ENCODE data around the gene KRTAP12-2.
"Not testable (repeated sequence)": the region's sequence is repeated elsewhere in the genome, so short reads cannot be mapped to it uniquely, and the experiment has no call there.

The KRTAP12-2 gene

DNA sequence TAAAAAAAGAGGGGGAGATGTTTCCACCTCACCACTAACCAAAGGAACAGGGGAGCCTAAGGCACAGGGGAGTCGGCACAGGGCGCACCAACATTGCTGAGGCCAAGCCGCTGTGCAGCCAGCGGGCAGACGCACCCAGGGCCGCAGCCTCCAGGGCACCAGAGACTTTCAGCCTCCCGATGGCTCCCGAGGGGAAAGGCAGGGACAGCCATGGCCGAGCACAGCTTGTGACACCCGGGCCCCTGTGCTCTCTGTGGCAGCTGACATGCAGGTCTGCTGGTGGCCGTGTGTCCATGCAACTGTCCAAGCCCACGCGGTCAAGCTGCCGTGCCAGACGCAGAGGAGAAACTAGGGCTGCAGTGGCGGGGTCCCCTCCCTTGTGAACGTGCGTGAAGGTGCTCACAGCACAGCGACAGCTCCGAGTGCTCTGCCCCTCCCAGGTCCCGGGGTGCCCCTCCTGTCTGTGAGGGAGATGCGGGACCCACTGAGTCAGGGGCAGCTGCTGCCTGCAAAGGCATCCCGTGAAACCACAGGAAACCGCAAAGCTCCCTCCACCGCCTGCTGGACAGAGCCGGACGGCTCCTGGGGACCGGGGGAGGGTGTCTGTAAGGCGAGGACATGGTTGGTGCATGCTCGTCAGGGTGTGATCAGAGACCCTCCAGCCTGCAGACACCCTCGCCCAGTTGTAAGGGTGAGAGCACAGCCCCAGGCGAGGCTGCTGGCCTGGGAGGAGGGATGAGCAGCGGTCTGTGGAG, 18.0 kb downstream of the KRTAP12-2 start:
- DNase-seq, result no peak

DNA sequence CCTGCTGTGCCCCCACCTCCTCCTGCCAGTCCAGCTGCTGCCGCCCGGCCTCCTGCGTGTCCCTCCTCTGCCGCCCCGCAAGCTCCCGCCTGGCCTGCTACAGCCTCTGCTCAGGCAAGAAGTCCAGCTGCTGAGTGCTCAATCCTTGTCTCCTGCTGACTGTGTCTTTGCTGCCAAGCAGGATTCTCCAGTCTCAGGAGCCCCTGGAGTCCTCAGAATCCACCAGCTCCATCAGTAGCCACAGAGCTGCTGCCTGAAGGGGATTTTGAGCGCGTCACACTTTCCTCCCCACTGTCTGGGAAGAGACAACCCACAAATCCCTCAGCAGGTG, 19.5 kb downstream of the KRTAP12-2 start:
- DNase-seq, result no peak

DNA sequence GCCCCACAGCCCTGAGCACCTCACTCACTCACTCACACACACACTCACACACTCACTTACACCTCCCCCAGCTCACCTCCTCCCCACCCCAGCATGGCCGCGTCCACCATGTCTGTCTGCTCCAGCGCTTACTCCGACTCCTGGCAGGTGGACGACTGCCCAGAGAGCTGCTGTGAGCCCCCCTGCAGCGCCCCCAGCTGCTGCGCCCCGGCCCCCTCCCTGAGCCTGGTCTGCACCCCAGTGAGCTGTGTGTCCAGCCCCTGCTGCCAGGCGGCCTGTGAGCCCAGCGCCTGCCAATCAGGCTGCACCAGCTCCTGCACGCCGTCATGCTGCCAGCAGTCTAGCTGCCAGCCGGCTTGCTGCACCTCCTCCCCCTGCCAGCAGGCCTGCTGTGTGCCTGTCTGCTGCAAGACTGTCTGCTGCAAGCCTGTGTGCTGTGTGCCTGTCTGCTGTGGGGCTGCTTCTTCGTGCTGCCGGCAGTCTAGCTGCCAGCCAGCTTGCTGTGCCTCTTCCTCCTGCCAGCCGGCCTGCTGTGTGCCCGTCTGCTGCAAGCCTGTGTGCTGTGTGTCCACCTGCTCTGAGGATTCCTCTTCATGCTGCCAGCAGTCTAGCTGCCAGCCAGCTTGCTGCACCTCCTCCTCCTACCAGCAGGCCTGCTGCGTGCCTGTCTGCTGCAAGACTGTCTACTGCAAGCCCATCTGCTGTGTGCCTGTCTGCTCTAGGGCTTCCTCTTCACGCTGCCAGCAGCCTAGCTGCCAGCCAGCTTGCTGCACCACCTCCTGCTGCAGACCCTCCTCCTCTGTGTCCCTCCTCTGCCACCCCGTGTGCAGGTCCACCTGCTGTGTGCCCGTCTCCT, 20.1 kb downstream of the KRTAP12-2 start, which contains the start of gene KRTAP10-11:
TSS of gene KRTAP10-11 (plus strand) at position 49 of the 856 bp plus-strand sequence. CDS start at position 94, 45 bp downstream.
- not testable (repeated sequence) for DNase-seq

DNA sequence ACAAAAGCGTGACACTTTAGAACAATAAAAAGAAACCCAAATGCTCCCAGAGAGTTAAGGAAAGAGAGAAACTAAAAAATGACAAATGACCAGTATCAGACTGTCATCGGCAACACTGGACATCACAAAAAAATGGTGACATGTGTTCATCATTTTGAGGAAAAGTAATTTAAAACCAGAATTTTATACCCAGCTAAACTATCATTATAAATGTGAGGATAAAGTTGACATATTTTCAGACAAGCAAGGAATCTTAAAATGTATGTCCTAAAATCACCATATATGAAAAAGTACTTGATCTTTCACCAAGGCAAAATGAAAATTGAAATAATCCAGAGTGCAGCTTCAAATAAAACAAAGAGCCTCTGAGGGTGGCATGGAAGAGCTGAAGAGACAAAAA, 21.8 kb downstream of the KRTAP12-2 start:
- no peak for DNase-seq

DNA sequence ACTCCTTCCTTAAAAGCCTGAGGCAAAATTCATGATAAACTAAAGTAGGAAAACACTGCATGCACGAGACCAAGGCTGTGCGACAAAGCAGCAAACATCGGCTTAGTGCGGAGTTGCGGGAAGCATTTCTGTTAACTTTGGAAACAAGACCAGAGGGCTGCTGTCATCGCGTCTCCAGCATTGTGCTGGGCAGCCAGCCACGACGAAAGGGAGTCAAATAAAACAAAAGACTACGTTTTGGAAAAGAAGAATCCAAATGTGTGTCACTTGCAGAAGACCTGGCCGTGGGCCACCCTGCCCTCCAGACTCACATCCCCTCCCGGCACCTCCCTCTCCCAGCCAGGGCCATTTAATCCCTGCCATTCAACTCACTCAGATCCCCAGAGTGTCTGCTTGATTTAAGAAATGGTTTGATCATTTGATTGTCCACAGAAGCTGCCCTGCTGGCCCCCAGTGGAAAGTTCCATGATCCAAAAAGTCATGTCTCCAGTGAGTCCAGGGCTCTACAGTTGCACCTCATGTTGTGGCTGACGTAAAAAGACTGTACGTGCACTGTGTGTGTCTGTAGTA, 22.9 kb downstream of the KRTAP12-2 start:
- no peak for DNase-seq

DNA sequence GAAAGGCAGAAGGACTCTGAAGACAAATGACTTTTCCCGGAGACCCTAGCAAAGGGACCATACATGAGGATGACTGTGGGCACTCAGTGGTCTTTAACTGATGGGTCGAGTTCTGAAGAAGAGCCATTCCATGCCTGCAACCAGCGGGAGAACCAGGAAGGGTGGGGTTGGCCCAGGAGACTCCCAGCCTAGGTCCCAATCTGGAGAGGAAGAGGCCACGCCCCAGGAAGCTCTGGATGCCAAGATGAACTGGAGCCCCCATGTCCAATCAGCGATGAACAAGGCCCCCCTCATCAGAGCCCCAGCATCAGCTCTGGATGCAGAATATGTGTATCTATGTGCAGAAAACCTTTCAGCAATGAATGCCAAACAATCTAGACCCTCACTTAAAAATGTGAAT, 26.0 kb downstream of the KRTAP12-2 start:
- no peak for DNase-seq

DNA sequence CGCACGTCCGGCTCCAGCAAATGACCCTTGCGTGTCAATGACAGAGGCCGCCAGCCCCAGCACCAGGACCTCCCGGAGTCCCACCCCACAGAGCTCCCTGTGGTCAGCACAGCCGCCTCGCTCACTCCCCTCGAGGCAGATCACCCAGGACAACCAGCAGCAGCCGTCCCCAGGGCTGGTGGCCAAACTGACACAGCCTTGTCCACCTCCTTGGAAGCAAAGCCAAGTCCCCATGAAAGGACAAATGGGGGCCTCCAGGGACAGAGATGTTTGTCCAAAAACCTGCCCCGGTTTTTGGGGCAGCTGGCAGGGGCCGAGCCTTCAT, 27.4 kb downstream of the KRTAP12-2 start:
- no peak for DNase-seq

DNA sequence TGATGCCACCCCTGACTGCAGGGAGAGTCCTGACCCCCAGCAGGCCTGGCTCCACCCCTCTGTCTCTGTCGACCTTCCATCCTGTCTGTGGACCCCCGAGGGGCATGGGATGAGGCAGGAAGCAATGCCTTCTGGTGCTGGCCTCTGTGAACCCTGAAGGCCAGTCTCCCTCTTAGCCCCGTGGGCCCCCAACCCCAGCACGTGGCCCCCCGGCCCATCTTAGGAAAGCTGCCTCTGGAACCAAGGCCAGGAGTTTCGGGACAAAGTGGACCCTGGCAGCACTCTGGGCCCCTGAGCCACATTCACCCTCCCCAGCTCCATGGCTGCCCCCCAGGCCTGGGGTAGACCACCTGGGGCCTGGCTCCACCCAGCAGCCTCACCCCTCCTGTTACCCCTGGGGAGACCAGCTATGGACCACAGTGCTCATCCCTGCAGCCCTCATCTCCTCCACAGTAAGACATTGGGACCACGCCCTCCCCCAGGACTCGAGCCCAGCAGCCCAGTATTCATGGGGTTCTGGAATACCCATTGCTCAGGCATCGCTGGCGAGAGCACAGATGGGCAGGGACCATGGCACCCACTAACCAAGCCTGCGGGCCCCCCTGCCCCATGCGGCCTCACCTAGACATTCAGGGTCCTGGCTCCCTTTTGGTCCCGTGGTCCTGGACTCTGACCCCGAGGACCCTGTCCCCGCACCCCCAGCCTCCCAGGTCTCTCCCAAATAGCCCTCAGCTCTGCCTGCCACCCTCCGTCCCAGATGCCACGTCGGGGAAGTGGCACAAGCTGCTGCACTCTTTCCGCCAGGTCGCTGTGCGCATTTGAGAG, 28.0 kb downstream of the KRTAP12-2 start:
- DNase-seq, result not testable (repeated sequence)

DNA sequence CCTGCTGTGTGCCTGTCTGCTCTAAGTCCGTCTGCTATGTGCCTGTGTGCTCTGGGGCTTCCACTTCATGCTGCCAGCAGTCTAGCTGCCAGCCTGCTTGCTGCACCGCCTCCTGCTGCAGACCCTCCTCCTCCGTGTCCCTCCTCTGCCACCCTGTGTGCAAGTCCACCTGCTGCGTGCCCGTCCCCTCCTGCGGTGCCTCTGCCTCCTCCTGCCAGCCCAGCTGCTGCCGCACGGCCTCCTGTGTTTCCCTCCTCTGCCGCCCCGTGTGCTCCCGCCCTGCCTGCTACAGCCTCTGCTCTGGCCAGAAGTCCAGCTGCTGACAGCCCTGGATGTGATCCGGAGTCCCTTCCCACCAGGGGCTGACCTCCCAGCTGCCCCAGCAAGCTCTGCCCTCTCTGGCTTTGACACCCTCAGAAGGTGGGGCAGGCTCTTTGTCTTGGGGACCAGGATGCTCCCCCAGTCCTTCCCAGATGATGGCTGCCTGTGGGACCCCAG, 28.8 kb downstream of the KRTAP12-2 start:
- DNase-seq, result not testable (repeated sequence)

DNA sequence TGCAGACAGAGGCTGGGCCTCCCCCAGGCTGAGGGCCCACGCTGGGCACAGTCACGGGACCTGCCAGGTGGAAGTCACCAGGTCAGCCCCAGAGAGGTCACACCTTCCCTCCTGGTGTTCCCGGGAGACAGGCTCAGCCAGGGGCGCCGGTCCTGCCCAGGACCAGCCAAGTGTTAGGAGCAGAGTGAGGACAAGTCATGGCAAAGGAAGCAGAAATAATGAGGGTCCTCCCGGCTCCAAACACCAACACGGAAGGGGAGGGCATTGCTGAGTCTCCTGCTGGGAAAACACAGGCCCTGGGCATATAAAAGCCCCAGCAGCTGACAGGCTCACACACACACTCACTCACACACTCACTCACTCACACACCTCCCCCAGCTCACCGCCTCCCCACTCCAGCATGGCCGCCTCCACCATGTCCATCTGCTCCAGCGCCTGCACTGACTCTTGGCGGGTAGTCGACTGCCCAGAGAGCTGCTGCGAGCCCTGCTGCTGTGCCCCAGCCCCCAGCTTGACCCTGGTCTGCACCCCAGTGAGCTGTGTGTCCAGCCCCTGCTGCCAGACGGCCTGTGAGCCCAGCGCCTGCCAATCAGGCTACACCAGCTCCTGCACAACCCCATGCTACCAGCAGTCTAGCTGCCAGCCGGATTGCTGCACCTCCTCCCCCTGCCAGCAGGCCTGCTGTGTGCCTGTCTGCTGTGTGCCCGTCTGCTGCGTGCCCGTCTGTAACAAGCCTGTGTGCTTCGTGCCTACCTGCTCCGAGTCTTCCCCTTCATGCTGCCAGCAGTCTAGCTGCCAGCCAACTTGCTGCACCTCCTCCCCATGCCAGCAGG, 29.5 kb downstream of the KRTAP12-2 start, which contains the start of gene KRTAP10-10:
TSS of gene KRTAP10-10 (plus strand) at position 339 of the 833 bp plus-strand sequence. CDS start at position 401, 62 bp downstream.
- no peak for DNase-seq

DNA sequence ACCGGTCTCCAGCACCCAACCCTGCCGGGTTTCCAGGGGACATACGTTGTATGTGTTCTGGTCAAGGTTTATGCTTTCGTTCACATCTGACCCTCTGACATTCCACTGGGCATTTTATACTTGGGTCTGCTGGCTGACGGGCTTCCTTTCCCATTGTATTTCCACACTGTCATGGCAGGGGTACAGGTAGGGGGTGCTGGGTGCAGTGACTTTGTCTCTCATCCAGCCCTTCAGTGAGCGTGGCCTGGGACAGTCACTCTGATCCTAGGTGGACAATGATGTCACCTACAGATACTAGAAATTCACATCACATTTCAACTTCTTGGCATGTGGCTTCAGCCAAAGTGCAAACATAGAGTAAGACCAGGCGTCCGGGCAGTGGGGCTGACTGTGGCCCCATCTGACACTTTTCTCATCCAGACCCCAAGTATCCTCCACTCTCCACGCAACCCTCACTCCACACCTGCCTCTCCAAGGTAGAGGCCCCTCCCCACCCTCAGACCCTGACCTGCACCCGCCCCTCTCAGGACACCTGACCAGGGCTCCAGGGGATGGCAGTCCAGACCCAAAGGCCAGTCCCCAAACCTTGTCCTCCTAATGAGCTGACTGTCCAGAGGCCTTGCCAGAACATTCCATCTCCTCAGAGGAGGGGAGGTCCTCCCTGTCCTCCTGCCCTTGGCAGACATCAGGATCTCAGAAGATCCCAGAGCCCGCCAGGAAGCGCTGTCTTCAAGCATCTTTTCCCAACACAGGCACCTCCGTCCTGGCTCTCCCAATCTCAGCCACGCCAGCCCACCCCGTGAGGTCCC, 30.3 kb downstream of the KRTAP12-2 start:
- DNase-seq, result no peak

DNA sequence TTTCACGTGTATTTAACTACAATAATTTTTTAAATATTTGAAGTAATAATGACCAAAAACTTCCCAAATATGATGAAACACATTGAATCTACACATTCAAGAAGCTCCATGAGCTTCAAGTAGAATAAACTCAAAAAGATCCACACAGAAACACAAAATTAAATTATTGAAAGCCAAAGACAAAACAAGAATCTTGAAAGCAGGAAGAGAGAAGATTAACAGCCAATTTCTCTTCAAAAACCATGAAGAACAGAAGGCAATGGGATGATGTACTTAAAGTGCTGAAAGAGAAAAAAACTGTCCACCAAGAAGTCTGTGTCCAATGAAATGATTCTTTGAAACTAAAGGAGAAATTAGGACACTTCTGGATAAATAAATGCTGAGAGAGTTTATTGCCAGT, 34.7 kb downstream of the KRTAP12-2 start:
- no peak for DNase-seq

DNA sequence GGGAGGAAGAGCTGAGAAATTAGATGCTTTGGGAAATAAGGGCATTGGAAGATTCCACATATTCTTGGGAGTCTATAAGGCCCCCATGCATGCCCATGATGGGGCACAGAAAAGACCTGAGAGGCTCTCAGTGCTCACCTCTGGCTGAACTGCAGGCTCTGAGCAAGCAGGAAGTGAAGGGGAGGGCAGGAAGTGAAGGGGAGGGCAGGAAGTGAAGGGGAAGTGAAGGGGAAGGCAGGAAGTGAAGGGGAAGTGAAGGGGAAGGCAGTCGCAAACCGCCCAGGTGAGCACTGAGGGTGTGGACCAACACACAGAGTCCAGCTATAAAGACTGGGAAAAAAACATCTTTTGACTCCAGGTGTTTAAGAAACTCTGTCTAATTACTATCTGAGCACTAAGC, 36.3 kb downstream of the KRTAP12-2 start:
- no peak for DNase-seq

DNA sequence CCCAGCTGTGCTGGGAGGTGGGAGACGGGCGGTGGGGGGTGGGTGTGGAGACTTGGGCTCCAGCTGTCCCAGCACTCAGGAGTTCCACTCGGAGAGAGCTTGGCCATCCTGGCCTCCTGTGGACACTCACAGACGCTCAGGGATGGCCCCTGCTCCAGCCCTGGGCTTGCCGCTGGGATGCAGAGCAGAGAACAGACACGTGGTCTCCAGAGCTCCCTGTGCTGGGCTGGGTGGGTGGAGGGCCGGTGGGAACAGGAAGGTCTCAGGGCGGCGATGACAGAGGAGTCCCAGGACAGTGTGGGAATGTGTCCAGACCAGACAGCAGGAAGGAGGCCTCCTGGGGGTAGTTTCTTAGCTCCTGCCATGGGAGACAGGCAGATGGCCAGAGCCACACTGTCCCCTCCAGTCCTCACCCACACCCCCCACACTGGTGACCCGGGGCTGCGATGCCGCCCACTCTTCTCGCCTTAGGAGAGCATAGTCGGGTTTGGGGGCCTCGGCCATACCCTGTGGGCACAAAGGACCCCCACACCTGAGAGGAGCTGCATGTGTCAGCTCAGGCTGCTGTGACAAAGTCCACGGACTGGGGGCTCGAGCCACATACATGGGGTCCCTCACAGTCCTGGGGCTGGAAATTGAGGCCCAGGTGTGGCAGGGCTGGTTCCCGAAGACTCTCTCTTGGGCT, 37.9 kb downstream of the KRTAP12-2 start:
- no peak for DNase-seq

DNA sequence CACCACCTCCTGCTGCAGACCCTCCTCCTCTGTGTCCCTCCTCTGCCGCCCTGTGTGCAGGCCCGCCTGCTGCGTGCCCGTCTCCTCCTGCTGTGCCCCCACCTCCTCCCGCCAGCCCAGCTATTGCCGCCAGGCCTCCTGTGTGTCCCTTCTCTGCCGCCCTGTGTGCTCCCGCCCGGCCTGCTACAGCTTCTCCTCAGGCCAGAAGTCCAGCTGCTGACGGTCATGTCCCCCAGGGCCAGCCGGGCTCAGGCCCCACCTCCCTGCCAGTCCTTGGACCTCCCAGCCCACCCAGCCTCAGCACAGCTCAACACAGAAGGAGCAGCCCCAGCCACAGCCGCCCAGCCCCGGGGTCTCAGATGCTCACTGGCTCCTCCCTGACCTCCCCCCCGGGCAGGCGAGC, 38.9 kb downstream of the KRTAP12-2 start:
- not testable (repeated sequence) for DNase-seq

DNA sequence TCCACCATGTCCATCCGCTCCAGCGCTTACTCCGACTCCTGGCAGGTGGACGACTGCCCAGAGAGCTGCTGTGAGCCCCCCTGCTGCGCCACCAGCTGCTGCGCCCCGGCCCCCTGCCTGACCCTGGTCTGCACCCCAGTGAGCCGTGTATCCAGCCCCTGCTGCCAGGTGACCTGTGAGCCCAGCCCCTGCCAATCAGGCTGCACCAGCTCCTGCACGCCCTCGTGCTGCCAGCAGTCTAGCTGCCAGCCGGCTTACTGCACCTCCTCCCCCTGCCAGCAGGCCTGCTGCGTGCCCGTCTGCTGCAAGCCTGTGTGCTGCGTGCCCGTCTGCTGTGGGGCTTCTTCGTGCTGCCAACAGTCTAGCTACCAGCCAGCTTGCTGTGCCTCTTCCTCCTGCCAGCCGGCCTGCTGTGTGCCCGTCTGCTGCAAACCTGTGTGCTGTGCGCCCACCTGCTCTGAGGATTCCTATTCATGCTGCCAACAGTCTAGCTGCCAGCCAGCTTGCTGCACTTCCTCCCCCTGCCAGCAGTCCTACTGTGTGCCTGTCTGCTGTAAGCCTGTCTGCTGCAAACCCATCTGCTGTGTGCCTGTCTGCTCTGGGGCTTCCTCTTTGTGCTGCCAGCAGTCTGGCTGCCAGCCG, 39.4 kb downstream of the KRTAP12-2 start:
- not testable (repeated sequence) for DNase-seq

DNA sequence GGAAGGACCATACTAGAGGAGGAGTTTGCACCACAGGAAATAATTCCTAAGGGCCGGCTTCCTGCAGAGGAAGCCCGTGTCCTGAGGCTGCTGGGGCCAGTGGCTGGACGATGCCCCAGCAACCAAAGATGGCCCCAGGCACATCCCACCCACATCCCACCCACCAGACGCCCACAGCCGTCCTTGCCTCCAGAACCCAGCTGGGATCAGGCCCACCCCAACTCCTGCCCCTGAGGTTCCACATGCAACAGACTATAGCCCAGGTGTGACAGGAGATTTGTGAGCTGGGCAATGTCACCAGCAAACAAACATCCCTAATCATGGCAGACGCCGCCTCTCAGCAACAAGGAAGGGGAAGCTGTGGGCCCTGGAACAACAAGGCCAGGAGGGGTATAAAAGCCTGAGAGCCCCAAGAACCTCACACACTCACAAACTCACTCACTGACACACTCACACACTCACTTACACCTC, 40.0 kb downstream of the KRTAP12-2 start, which contains the start of gene KRTAP10-9:
TSS of gene KRTAP10-9 (plus strand) at position 421 of the 471 bp plus-strand sequence. CDS start 79 bp downstream, outside the sequence.
- no peak for DNase-seq

DNA sequence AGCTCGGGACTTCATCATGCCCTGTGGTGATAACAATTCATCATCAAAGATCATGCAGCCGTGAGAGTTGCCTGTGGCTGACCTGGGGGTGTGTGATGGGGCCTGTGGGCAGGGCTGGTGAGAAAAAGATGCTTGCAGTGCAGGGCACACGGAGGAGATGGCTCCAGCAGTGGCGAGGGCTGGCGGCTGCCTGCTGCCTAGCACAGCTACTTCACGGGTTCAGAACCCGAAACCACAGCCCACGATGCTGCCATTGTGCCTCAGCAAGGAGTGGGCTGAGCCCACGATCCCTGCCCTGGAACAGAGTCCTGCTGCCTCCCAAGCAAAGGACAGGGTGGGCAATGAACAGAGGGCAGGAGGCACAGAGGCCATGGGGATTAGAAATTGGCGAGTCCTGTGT, 40.5 kb downstream of the KRTAP12-2 start:
- DNase-seq, result no peak

DNA sequence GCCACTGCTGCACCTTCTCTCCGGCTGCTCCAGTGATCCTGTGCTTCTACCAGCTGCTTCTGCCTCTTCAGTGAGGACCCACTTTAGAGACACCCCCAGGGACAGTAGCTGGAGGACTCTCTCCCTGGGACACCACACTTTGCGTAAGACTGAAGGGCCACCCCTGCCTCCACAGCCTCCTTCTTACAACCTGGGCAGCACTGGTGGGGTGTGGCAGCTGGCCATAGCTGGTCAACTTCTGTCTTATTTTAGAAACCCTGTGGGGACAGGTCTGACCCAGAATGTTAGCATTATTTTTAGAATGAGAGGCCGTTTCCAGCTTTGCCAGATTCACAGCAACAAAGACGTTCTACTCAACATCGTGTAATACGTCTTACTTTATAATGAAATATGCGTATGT, 41.0 kb downstream of the KRTAP12-2 start:
- DNase-seq, result no peak
